HepG2 (cell line): ENCODE measurements around the gene CDK5R1. TPM values are rescaled to one million over a fixed set of nuclear protein-coding genes. Genes with fewer than 3 reads are reported as not detected.

Source experiments
- ATAC-seq: fragments of 200-7000 bp; cut with Tn5 transposase; 3 replicates; pipeline ENCODE4 v1.9.1; 2020; ENCODE audit warnings: mild to moderate bottlenecking, moderate library complexity
- BruUV-seq: library from RNA; stranded (reverse); fragments of 400-500 nt; replicated peaks from 2 replicates; lab custom pipeline; 2021; lab: Mats Ljungman, UMichigan
- CTCF ChIA-PET: fragments of 300-600 bp; formaldehyde crosslinking; extraction: SDS; loops from one replicate; lab custom pipeline; 2021; ENCODE audit warnings: low total read pairs, inconsistent platforms, low intra/inter-chr PET ratio; lab: Yijun Ruan, JAX
- POLR2A ChIA-PET: fragments of 350-600 bp; sonication (Branson Sonifier 250); formaldehyde crosslinking; loops from one replicate; lab custom pipeline; 2020; ENCODE audit warnings: antibody characterized with exemption, inconsistent platforms; lab: Yijun Ruan, JAX
- DNase-seq: peaks from one replicate; pipeline ENCODE4 v3.0.0-alpha.2; 2015; ENCODE audit warnings: low spot score
- FAIRE-seq: peaks from 3 replicates; lab custom pipeline; 2011; peaks lifted over from hg19 to GRCh38; lab: Jason Lieb, UNC
- H2AFZ ChIP-seq: one replicate; pipeline ENCODE4 v1.6.1; 2011; ENCODE audit warnings: low read length, inconsistent platforms
- H3K27ac ChIP-seq: fragments of 300-600 bp; 3 replicates; pipeline ENCODE4 v1.8.0; 2011; ENCODE audit warnings: mixed run types, mild to moderate bottlenecking, mixed read lengths, low read length, inconsistent platforms; ENCODE audit not compliant: insufficient read depth; ENCODE audit errors: extremely low read length
- H3K27me3 ChIP-seq, 2 experiments: fragments of 200-600 bp in 1 of 2; 2 replicates in 1 of 2; 3 replicates in 1 of 2; pipeline versions ENCODE4 v1.6.0 to v1.8.0; 2011; ENCODE audit warnings: low read length in 2 of 2, mild to moderate bottlenecking in 2 of 2, moderate library complexity in 2 of 2, inconsistent platforms in 1 of 2; ENCODE audit not compliant: insufficient read depth in 2 of 2, control insufficient read depth in 1 of 2
- H3K36me3 ChIP-seq, 2 experiments: fragments of 200-600 bp in 1 of 2; replicated peaks in 1 of 2; 2 replicates in 1 of 2; 3 replicates in 1 of 2; pipeline versions ENCODE4 v1.5.1 to v1.8.0; 2011; ENCODE audit warnings: low read length in 2 of 2, inconsistent platforms in 1 of 2; ENCODE audit not compliant: insufficient read depth in 2 of 2, control insufficient read depth in 1 of 2
- H3K4me1 ChIP-seq: 2 replicates; pipeline ENCODE4 v1.5.1; 2012; ENCODE audit warnings: low read length, inconsistent platforms; ENCODE audit not compliant: insufficient read depth
- H3K4me2 ChIP-seq: 2 replicates; pipeline ENCODE4 v1.6.0; 2011; ENCODE audit warnings: low read depth, low read length, inconsistent platforms
- H3K4me3 ChIP-seq, 3 experiments: fragments of 200-600 bp in 1 of 3; sonication (generic), shearing (Covaris generic) in 1 of 3; replicated peaks in 1 of 3; 2 replicates each; pipeline ENCODE4 v1.5.1; 2011 to 2016; ENCODE audit warnings: low read length in 3 of 3, inconsistent platforms in 2 of 3, low read depth in 2 of 3, mild to moderate bottlenecking in 2 of 3, control low read depth in 1 of 3, mixed read lengths in 1 of 3; ENCODE audit not compliant: insufficient read depth in 1 of 3
- H3K79me2 ChIP-seq: one replicate; pipeline ENCODE4 v1.6.1; 2011; ENCODE audit warnings: low read length, inconsistent platforms; ENCODE audit not compliant: insufficient read depth
- H3K9ac ChIP-seq: 2 replicates; pipeline ENCODE4 v1.6.0; 2011; ENCODE audit warnings: mild to moderate bottlenecking, low read depth, low read length, inconsistent platforms; ENCODE audit not compliant: insufficient read depth
- H3K9me3 ChIP-seq: 2 replicates; pipeline ENCODE4 v1.5.1; 2012; ENCODE audit warnings: mild to moderate bottlenecking, low read length
- H4K20me1 ChIP-seq: 2 replicates; pipeline ENCODE4 v1.6.0; 2011; ENCODE audit warnings: inconsistent platforms, mild to moderate bottlenecking, low read length, moderate library complexity; ENCODE audit not compliant: insufficient read depth
- HNF4G ChIP-seq, 2 experiments: sonication (generic) in 1 of 2; formaldehyde crosslinking in 1 of 2; IDR thresholded peaks; 2 replicates each; pipeline versions ENCODE4 v1.4.0 to v1.6.1; 2011 to 2020; ENCODE audit warnings: borderline replicate concordance in 2 of 2, low read depth in 2 of 2, mild to moderate bottlenecking in 2 of 2, low read length in 1 of 2, missing genetic modification reagents in 1 of 2, moderate library complexity in 1 of 2
- HOMEZ ChIP-seq: IDR thresholded peaks from 2 replicates; pipeline ENCODE4 v1.6.1; 2016; ENCODE audit warnings: low read depth
- IKZF1 ChIP-seq: fragments of 450-650 bp; IDR thresholded peaks from 2 replicates; pipeline ENCODE4 v1.7.1; 2016
- KDM5A ChIP-seq: fragments of 200-600 bp; sonication (generic); IDR thresholded peaks from 2 replicates; pipeline ENCODE4 v1.7.0; 2018; ENCODE audit warnings: antibody characterized with exemption, mild to moderate bottlenecking, low read length, borderline replicate concordance
- MZF1 ChIP-seq: sonication (generic); formaldehyde crosslinking; IDR thresholded peaks from 2 replicates; pipeline ENCODE4 v1.8.1; 2023; ENCODE audit warnings: mild to moderate bottlenecking, missing genetic modification reagents, borderline replicate concordance
- RARG ChIP-seq: sonication (generic); formaldehyde crosslinking; IDR thresholded peaks from 2 replicates; pipeline ENCODE4 v1.4.0; 2020; ENCODE audit warnings: low read depth, mild to moderate bottlenecking, missing genetic modification reagents
- RORA ChIP-seq: sonication (generic); formaldehyde crosslinking; IDR thresholded peaks from 2 replicates; pipeline ENCODE4 v1.5.0; 2020; ENCODE audit warnings: mild to moderate bottlenecking, missing genetic modification reagents, moderate library complexity
- SNAI1 ChIP-seq: sonication (generic); formaldehyde crosslinking; IDR thresholded peaks from 2 replicates; pipeline ENCODE4 v1.5.0; 2020; ENCODE audit warnings: mild to moderate bottlenecking, missing genetic modification reagents, borderline replicate concordance
- SOX6 ChIP-seq, 2 experiments: fragments of 450-650 bp in 1 of 2; sonication (generic) in 1 of 2; formaldehyde crosslinking in 1 of 2; IDR thresholded peaks; 2 replicates each; pipeline versions ENCODE4 v1.4.0 to v1.6.1; 2017 to 2020; ENCODE audit warnings: antibody characterized with exemption in 1 of 2, mild to moderate bottlenecking in 1 of 2, missing genetic modification reagents in 1 of 2
- ZBTB7A ChIP-seq: sonication (generic); formaldehyde crosslinking; IDR thresholded peaks from 2 replicates; pipeline ENCODE4 v1.8.0; 2022; ENCODE audit warnings: mild to moderate bottlenecking, missing genetic modification reagents
- ZFP90 ChIP-seq: sonication (generic); formaldehyde crosslinking; IDR thresholded peaks from 2 replicates; pipeline ENCODE4 v1.8.0; 2022; ENCODE audit warnings: missing genetic modification reagents, mild to moderate bottlenecking, inconsistent platforms, borderline replicate concordance
- ZFYVE20 ChIP-seq: sonication (generic); formaldehyde crosslinking; IDR thresholded peaks from 2 replicates; pipeline ENCODE4 v1.8.0; 2023; ENCODE audit warnings: low read depth, mild to moderate bottlenecking, moderate library complexity, missing genetic modification reagents, borderline replicate concordance
- ZNF432 ChIP-seq: sonication (generic); formaldehyde crosslinking; IDR thresholded peaks from 2 replicates; pipeline ENCODE4 v1.5.0; 2020; ENCODE audit warnings: missing genetic modification reagents, mild to moderate bottlenecking, borderline replicate concordance
- ZNF543 ChIP-seq: sonication (generic); formaldehyde crosslinking; IDR thresholded peaks from 2 replicates; pipeline ENCODE4 v1.4.0; 2020; ENCODE audit warnings: mild to moderate bottlenecking, missing genetic modification reagents
- ZNF567 ChIP-seq: sonication (generic); formaldehyde crosslinking; IDR thresholded peaks from 2 replicates; pipeline ENCODE4 v1.8.1; 2023; ENCODE audit warnings: mild to moderate bottlenecking, missing genetic modification reagents, borderline replicate concordance
- ZNF790 ChIP-seq: sonication (generic); formaldehyde crosslinking; IDR thresholded peaks from 2 replicates; pipeline ENCODE4 v1.8.0; 2022; ENCODE audit warnings: missing genetic modification reagents, mild to moderate bottlenecking, borderline replicate concordance
- WGBS: methylation state at CpG from one replicate; pipeline ENCODE4 v1.1.6; 2017; ENCODE audit warnings: low lambda C conversion rate; 5-methylcytosine and 5-hydroxymethylcytosine counted together
- in situ Hi-C: cut with HindIII; loops from 2 replicates; pipeline ENCODE4 v1.10.0; 2017; ENCODE audit warnings: low pct_unique_long_range_greater_than_20kb; ENCODE audit not compliant: extremely low pct_ligation_motif_present
- intact Hi-C: fragments of 100-400 bp; cut with micrococcal nuclease; formaldehyde crosslinking; loops from one replicate; pipeline ENCODE4 v1.10.0; 2022; ENCODE audit not compliant: unreplicated experiment
- polyA plus RNA-seq, 8 experiments: library from polyadenylated mRNA; depleted of rRNA in 3 of 8; stranded (reverse) in 7 of 8; unstranded in 1 of 8; fragments of >200 nt; fragmentation: Illumina TruSeq in 4 of 8; extraction: Trizol in 4 of 8; gene quantifications; 2 replicates each; pipeline versions ENCODE4 v1.2.1 to v1.2.3, GENCODE V29; 2011 to 2016; ENCODE audit warnings: low read depth in 4 of 8, missing spikeins in 1 of 8, mixed read lengths in 1 of 8; ENCODE audit not compliant: insufficient read depth in 1 of 8
- total RNA-seq, 5 experiments: library from RNA; depleted of rRNA; stranded (reverse); fragments of >200 nt; fragmentation: Illumina TruSeq; extraction: Trizol; gene quantifications; 2 replicates each; pipeline ENCODE4 v1.2.3, GENCODE V29; 2016; ENCODE audit warnings: low read depth in 1 of 5

CDK5R1 gene
- total and polyA plus RNA-seq, 2 of the 13 experiments (the other 11 are each of a cell fraction or from before 2014, with no cell fraction given) = 1.1 to 3.9 TPM

GRCh38 chr17:32523017-32523680 lies 36.4 kb downstream of the CDK5R1 start:
- POLR2A ChIA-PET = no interaction called here

More at GRCh38 chr17:32523017-32523680, 36.4 kb downstream of the CDK5R1 start:
- Histone ChIP-seq H2AFZ (no peak overlapping the region), H3K27ac (no peak overlapping the region), H3K4me1 (peaks cover 16% of the 10 kb centered on the region), H3K9ac (no peak overlapping the region), H3K4me2 (no peak overlapping the region), H3K4me3 (no peak overlapping the region), H3K27me3 (no peaks in the 10 kb centered on the region), H3K79me2 (no peaks in the 10 kb centered on the region), H3K9me3 (no peaks in the 10 kb centered on the region), H3K36me3 (no peaks in the 10 kb centered on the region), H4K20me1 (no peaks in the 10 kb centered on the region)
- CTCF ChIA-PET = no interaction called here
- 81% methylated on average over 11 of the region's 11 CpGs for WGBS
- BruUV-seq = no TSS peak
- no peak for DNase-seq
- ATAC-seq = no peak
- in situ Hi-C loops (no loop called here), intact Hi-C loops (no loop called here)
- TF ChIP-seq SNAI1 (CRISPR knock-in tag) (no peak), KDM5A (no peak), ZFP90 (no peak), ZNF432 (CRISPR knock-in tag) (no peak), RARG (CRISPR knock-in tag) (no peak), MZF1 (CRISPR knock-in tag) (no peak), ZNF543 (CRISPR knock-in tag) (no peak), RORA (CRISPR knock-in tag) (no peak), HOMEZ (CRISPR knock-in tag) (no peak), SOX6 (IDR thresholded peaks at IDR 0.05) (no peak), SOX6 (CRISPR knock-in tag; IDR thresholded peaks at IDR 0.05) (no peak), ZFYVE20 (CRISPR knock-in tag) (no peak), IKZF1 (no peak), ZNF567 (CRISPR knock-in tag) (no peak), HNF4G (IDR thresholded peaks at IDR 0.05; ENCODE audit: borderline replicate concordance, low read depth, low read length) (no peak), HNF4G (CRISPR knock-in tag; IDR thresholded peaks at IDR 0.05; ENCODE audit: borderline replicate concordance, low read depth) (no peak), ZNF790 (CRISPR knock-in tag) (no peak), ZBTB7A (CRISPR knock-in tag) (no peak)
- FAIRE-seq = no peak
